HUES48 (cell line): Measurements from ENCODE around the gene GPR162.

Experiments used
- H3K27ac ChIP-seq: one replicate; pipeline ENCODE4 v1.7.0; 2013; ENCODE audit warnings: low read depth, low read length, inconsistent platforms
- H3K27me3 ChIP-seq: 2 replicates; pipeline ENCODE4 v1.6.1; 2013; ENCODE audit warnings: mild to moderate bottlenecking, low read length; ENCODE audit not compliant: control insufficient read depth, insufficient read depth
- H3K36me3 ChIP-seq: 2 replicates; pipeline ENCODE4 v1.6.1; 2013; ENCODE audit warnings: low read length; ENCODE audit not compliant: control insufficient read depth, insufficient read depth
- H3K4me1 ChIP-seq: 2 replicates; pipeline ENCODE4 v1.6.1; 2013; ENCODE audit warnings: mild to moderate bottlenecking, low read length; ENCODE audit not compliant: control insufficient read depth, insufficient read depth
- H3K4me3 ChIP-seq: 2 replicates; pipeline ENCODE4 v1.5.1; 2013; ENCODE audit warnings: mild to moderate bottlenecking, low read depth, low read length
- H3K9ac ChIP-seq: 2 replicates; pipeline ENCODE4 v1.6.1; 2013; ENCODE audit warnings: mild to moderate bottlenecking, low read depth, low read length, moderate library complexity
- H3K9me3 ChIP-seq: 2 replicates; pipeline ENCODE4 v1.6.1; 2013; ENCODE audit warnings: low read length; ENCODE audit not compliant: control insufficient read depth, insufficient read depth

Gene GPR162

DNA sequence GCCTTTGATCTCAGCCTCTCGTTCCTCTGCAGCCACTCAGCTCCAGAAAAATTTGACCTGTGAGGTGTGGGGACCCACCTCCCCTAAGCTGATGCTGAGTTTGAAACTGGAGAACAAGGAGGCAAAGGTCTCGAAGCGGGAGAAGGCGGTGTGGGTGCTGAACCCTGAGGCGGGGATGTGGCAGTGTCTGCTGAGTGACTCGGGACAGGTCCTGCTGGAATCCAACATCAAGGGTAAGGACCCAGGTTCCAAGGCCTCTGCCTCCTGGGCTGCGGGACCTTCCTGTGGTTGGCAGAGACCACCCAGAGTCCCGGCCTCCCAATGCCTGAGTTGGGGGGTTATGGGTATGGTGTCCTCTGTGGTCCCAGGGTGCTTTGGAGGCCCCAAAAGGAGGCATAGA lies 4.5 kb upstream of the GPR162 start:
- no peak overlapping the region for H3K9ac ChIP-seq
- peaks cover 18% of the 10 kb centered on the region for H3K4me1 ChIP-seq
- H3K9me3 ChIP-seq = no peaks in the 10 kb centered on the region
- H3K27ac ChIP-seq = no peak overlapping the region
- H3K4me3 ChIP-seq = no peak overlapping the region
- H3K27me3 ChIP-seq = peaks cover 15% of the 10 kb centered on the region
- H3K36me3 ChIP-seq = no peaks in the 10 kb centered on the region

GRCh38 chr12:6817662-6818157 lies 3.9 kb upstream of the GPR162 start:
- Histone ChIP-seq H3K9me3 (no peaks in the 10 kb centered on the region), H3K36me3 (no peaks in the 10 kb centered on the region), H3K27me3 (peaks cover 21% of the 10 kb centered on the region), H3K27ac (no peak overlapping the region), H3K4me1 (peaks cover 19% of the 10 kb centered on the region), H3K4me3 (no peak overlapping the region), H3K9ac (no peak overlapping the region)

DNA sequence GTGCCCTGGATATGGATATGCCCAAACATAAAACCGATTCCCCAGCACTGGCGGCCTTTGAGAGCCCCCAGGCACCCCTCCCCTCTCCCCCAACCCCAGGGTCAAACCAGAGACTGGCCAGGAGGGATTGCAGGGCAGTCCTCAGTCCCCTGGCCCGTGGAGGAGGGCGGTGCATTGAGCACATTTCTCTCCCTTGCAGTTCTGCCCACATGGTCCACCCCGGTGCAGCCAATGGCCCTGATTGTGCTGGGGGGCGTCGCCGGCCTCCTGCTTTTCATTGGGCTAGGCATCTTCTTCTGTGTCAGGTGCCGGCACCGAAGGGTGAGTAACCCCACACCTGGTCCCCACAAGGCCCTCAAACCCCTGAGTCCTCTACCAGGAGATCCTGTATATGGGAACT lies 3.4 kb upstream of the GPR162 start:
- Histone ChIP-seq H3K9me3 (no peaks in the 10 kb centered on the region), H3K4me3 (peak overlapping the region; percentile 10; the same call in 1 of the 2 replicates), H3K9ac (no peak overlapping the region), H3K27ac (no peak overlapping the region), H3K36me3 (no peaks in the 10 kb centered on the region), H3K4me1 (peaks cover 25% of the 10 kb centered on the region), H3K27me3 (peaks cover 27% of the 10 kb centered on the region)

DNA sequence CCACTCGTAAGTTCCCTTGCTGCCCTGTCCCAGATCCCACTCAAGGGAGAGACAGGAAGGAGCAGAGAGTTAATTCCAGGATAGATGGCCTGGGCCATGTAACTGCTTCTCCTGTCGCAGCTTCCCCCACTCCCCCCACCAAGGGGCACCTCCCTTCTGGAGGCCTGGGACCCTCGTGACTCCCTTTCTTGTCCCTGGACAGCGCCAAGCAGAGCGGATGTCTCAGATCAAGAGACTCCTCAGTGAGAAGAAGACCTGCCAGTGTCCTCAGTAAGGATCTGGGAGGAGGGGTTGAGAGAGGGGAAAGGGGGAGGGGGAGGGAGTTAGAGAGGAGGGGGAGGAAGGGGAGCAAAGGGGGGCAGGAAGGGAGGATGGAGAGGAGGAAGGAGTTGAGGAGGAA lies 3.0 kb upstream of the GPR162 start:
- H3K27ac ChIP-seq = no peak overlapping the region
- H3K9me3 ChIP-seq = no peaks in the 10 kb centered on the region
- no peak overlapping the region for H3K9ac ChIP-seq
- no peaks in the 10 kb centered on the region for H3K36me3 ChIP-seq
- peak overlapping the region; percentile 10; the same call in 1 of the 2 replicates for H3K4me3 ChIP-seq
- H3K4me1 ChIP-seq = peaks cover 25% of the 10 kb centered on the region
- H3K27me3 ChIP-seq = peaks cover 30% of the 10 kb centered on the region

- H3K9ac ChIP-seq = no peak overlapping the region
- H3K9me3 ChIP-seq = no peaks in the 10 kb centered on the region
- H3K27me3 ChIP-seq = peaks cover 36% of the 10 kb centered on the region
- peaks cover 25% of the 10 kb centered on the region for H3K4me1 ChIP-seq
- no peak overlapping the region for H3K27ac ChIP-seq
- H3K4me3 ChIP-seq = no peak overlapping the region
- no peaks in the 10 kb centered on the region for H3K36me3 ChIP-seq
Observed at GRCh38 chr12:6819106-6820030, 2.3 kb upstream of the GPR162 start.

DNA sequence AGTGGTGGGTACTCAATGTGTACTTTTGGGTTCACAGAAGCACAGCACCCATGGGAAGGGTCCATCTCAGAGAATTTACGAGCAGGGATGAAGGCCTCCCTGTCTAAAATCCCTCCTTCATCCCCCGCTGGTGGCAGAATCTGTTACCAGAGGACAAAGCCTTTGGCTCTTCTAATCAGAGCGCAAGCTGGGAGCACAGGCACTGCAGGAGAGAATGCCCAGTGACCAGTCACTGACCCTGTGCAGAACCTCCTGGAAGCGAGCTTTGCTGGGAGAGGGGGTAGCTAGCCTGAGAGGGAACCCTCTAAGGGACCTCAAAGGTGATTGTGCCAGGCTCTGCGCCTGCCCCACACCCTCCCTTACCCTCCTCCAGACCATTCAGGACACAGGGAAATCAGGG lies 1.5 kb upstream of the GPR162 start:
- no peaks in the 10 kb centered on the region for H3K9me3 ChIP-seq
- H3K27me3 ChIP-seq = peaks cover 44% of the 10 kb centered on the region
- no peak overlapping the region for H3K4me3 ChIP-seq
- no peak overlapping the region for H3K9ac ChIP-seq
- peaks cover 26% of the 10 kb centered on the region for H3K4me1 ChIP-seq
- H3K27ac ChIP-seq = no peak overlapping the region
- no peaks in the 10 kb centered on the region for H3K36me3 ChIP-seq

GRCh38 chr12:6822426-6823135 lies 960 bp downstream of the GPR162 start:
- H3K27me3 ChIP-seq = peaks cover 63% of the 10 kb centered on the region
- no peaks in the 10 kb centered on the region for H3K36me3 ChIP-seq
- H3K4me1 ChIP-seq = peaks cover 41% of the 10 kb centered on the region
- no peak overlapping the region for H3K27ac ChIP-seq
- no peak overlapping the region for H3K9ac ChIP-seq
- peak overlapping the region; percentile 69 for H3K4me3 ChIP-seq
- H3K9me3 ChIP-seq = no peaks in the 10 kb centered on the region

GRCh38 chr12:6823182-6824084 lies 1.8 kb downstream of the GPR162 start:
- H3K9me3 ChIP-seq = no peaks in the 10 kb centered on the region
- peaks cover 63% of the 10 kb centered on the region for H3K27me3 ChIP-seq
- no peak overlapping the region for H3K9ac ChIP-seq
- no peak overlapping the region for H3K4me3 ChIP-seq
- no peak overlapping the region for H3K27ac ChIP-seq
- peaks cover 34% of the 10 kb centered on the region for H3K4me1 ChIP-seq
- H3K36me3 ChIP-seq = no peaks in the 10 kb centered on the region

GRCh38 chr12:6824085-6824775 lies 2.6 kb downstream of the GPR162 start:
- no peak overlapping the region for H3K4me3 ChIP-seq
- H3K4me1 ChIP-seq = peaks cover 33% of the 10 kb centered on the region
- H3K27ac ChIP-seq = no peak overlapping the region
- H3K36me3 ChIP-seq = no peaks in the 10 kb centered on the region
- peaks cover 63% of the 10 kb centered on the region for H3K27me3 ChIP-seq
- H3K9ac ChIP-seq = no peak overlapping the region
- H3K9me3 ChIP-seq = no peaks in the 10 kb centered on the region

DNA sequence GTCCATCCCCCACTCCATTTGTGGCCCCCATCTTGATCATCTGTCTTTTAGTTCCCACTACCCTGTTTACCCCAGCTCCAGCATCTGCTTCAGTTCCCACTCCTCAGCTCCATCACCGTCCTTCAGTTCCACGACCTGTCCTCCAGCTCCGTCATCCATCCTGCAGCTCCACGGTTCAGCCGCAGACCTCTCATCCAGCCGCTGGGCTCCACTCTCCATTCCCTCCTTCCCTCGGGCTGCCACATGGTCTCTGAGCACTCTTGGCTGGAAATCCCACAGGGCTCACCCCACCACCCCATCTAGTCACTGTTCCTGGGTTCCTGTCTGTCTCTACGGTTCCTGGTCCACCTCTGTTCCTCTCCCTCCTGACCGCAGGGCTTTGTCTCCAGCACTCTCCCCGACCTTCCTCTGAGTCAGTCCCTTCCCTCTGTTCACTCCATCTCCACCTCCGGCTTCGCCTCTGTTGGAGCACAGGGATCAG lies 3.3 kb downstream of the GPR162 start:
- no peaks in the 10 kb centered on the region for H3K36me3 ChIP-seq
- no peaks in the 10 kb centered on the region for H3K9me3 ChIP-seq
- no peak overlapping the region for H3K27ac ChIP-seq
- H3K4me3 ChIP-seq = peak overlapping the region; percentile 60
- peaks cover 36% of the 10 kb centered on the region for H3K4me1 ChIP-seq
- no peak overlapping the region for H3K9ac ChIP-seq
- peaks cover 57% of the 10 kb centered on the region for H3K27me3 ChIP-seq
